Mesothelial cell of epicardium (in vitro differentiated cells): ENCODE results near the gene PPP1R10. TPM values are rescaled to one million over a fixed set of nuclear protein-coding genes. Genes with fewer than 3 reads are reported as not detected.
"Not testable (repeated sequence)": the region's sequence is repeated elsewhere in the genome, so short reads cannot be mapped to it uniquely, and the experiment has no call there.

Experiments used
- DNase-seq, 2 experiments: peaks; one replicate each; pipeline ENCODE4 v3.0.0; 2021; ENCODE audit warnings: low spot score in 2 of 2; ENCODE audit not compliant: unreplicated experiment in 2 of 2
- H3K27ac Mint-ChIP-seq: 2 replicates; pipeline ENCODE4 v1.8.0; 2021; ENCODE audit warnings: mixed read lengths
- H3K27me3 Mint-ChIP-seq: 2 replicates; pipeline ENCODE4 v1.8.0; 2021; ENCODE audit warnings: low read depth, mixed read lengths
- H3K36me3 Mint-ChIP-seq: 2 replicates; pipeline ENCODE4 v1.8.0; 2021; ENCODE audit warnings: mixed read lengths
- H3K4me1 Mint-ChIP-seq: 2 replicates; pipeline ENCODE4 v1.8.0; 2021; ENCODE audit warnings: mixed read lengths
- H3K4me3 Mint-ChIP-seq: 2 replicates; pipeline ENCODE4 v1.8.0; 2021; ENCODE audit warnings: mild to moderate bottlenecking, moderate library complexity, mixed read lengths
- H3K9me3 Mint-ChIP-seq: 2 replicates; pipeline ENCODE4 v1.8.0; 2021; ENCODE audit warnings: mixed read lengths
- CTCF ChIP-seq: fragments of 200-600 bp; sonication (generic); IDR thresholded peaks from one replicate; pipeline ENCODE4 v1.5.0; 2021; ENCODE audit warnings: antibody characterized with exemption; ENCODE audit not compliant: unreplicated experiment
- total RNA-seq: library from RNA; stranded (reverse); gene quantifications from 3 replicates; pipeline ENCODE4 v1.2.1, GENCODE V29; 2021

The PPP1R10 gene
- total RNA-seq, 1 donor from 2014 or later: 120 TPM

- TF ChIP-seq CTCF: no peak
- no peak for DNase-seq
- no peak overlapping the region for H3K4me3 Mint-ChIP-seq
- H3K27ac Mint-ChIP-seq: peak overlapping the region; percentile 76
- H3K9me3 Mint-ChIP-seq: no peaks in the 10 kb centered on the region
- H3K27me3 Mint-ChIP-seq: no peaks in the 10 kb centered on the region
- peaks cover 32% of the 10 kb centered on the region for H3K36me3 Mint-ChIP-seq
- H3K4me1 Mint-ChIP-seq: peaks cover 7% of the 10 kb centered on the region
Observed at GRCh38 chr6:30598912-30599624, 18.0 kb downstream of the PPP1R10 start.

- not testable (repeated sequence) for H3K4me3 Mint-ChIP-seq, H3K9me3 Mint-ChIP-seq, H3K27me3 Mint-ChIP-seq, H3K4me1 Mint-ChIP-seq
- peak; percentile 81 for TF ChIP-seq CTCF
- DNase-seq: peak; percentile 42 to 81
- Mint-ChIP-seq H3K36me3 (peaks cover 22% of the 10 kb centered on the region), H3K27ac (peak overlapping the region; percentile 86)
Observed at GRCh38 chr6:30597315-30598144, 19.5 kb downstream of the PPP1R10 start.

GRCh38 chr6:30592287-30592686, 24.8 kb downstream of the PPP1R10 start:
- Mint-ChIP-seq H3K4me1 (peaks cover 26% of the 10 kb centered on the region), H3K9me3 (no peaks in the 10 kb centered on the region), H3K36me3 (peaks cover 33% of the 10 kb centered on the region), H3K27ac (peak overlapping the region; percentile 81), H3K27me3 (no peaks in the 10 kb centered on the region), H3K4me3 (no peak overlapping the region)
- no peak for DNase-seq
- TF ChIP-seq CTCF: no peak

GRCh38 chr6:30591008-30591407, 26.0 kb downstream of the PPP1R10 start:
- peaks cover 25% of the 10 kb centered on the region for H3K4me1 Mint-ChIP-seq
- no peaks in the 10 kb centered on the region for H3K9me3 Mint-ChIP-seq
- peak in 1 of 2 experiments; percentile 51 for DNase-seq
- peaks cover 37% of the 10 kb centered on the region for H3K36me3 Mint-ChIP-seq
- no peak for TF ChIP-seq CTCF
- H3K27ac Mint-ChIP-seq: peak overlapping the region; percentile 96
- H3K4me3 Mint-ChIP-seq: peak overlapping the region; percentile 13
- H3K27me3 Mint-ChIP-seq: no peaks in the 10 kb centered on the region

- Mint-ChIP-seq H3K36me3 (peaks cover 39% of the 10 kb centered on the region), H3K27ac (peak overlapping the region; percentile 96), H3K9me3 (no peaks in the 10 kb centered on the region), H3K4me1 (peaks cover 25% of the 10 kb centered on the region), H3K27me3 (no peaks in the 10 kb centered on the region), H3K4me3 (peak overlapping the region; percentile 13)
- no peak for TF ChIP-seq CTCF
- no peak for DNase-seq
Observed at GRCh38 chr6:30590509-30590908, 26.5 kb downstream of the PPP1R10 start.
